Cardiac muscle cell (in vitro differentiated cells and primary cell): ENCODE results near the gene LRMDA. TPM values are rescaled to one million over a fixed set of nuclear protein-coding genes. Genes with fewer than 3 reads are reported as not detected.

Experiments
- DNase-seq, 2 donors: peaks; one replicate each; pipeline versions ENCODE4 v3.0.0 to v3.0.0-alpha.2; 2010 to 2017; ENCODE audit warnings: low read depth in 1 of 2, low spot score in 1 of 2
- H3K27ac ChIP-seq: fragments of 200-600 bp; sonication (generic); 2 replicates; pipeline ENCODE4 v1.5.1; 2016
- H3K27me3 ChIP-seq: fragments of 200-600 bp; sonication (generic); 2 replicates; pipeline ENCODE4 v1.6.0; 2016; ENCODE audit warnings: control low read depth
- H3K36me3 ChIP-seq: fragments of 200-600 bp; sonication (generic); 2 replicates; pipeline ENCODE4 v1.5.1; 2016; ENCODE audit warnings: control low read depth
- H3K4me1 ChIP-seq: fragments of 200-600 bp; sonication (generic); 2 replicates; pipeline ENCODE4 v1.8.1; 2017; ENCODE audit warnings: low read depth, mild to moderate bottlenecking, mixed run types
- H3K4me3 ChIP-seq: fragments of 200-600 bp; sonication (generic); 2 replicates; pipeline ENCODE4 v1.5.1; 2016; ENCODE audit warnings: mild to moderate bottlenecking
- H3K9me3 ChIP-seq: fragments of 200-600 bp; sonication (generic); 2 replicates; pipeline ENCODE4 v1.5.1; 2017; ENCODE audit warnings: low read depth, mild to moderate bottlenecking, control low read depth
- CTCF ChIP-seq: IDR thresholded peaks from 2 replicates; pipeline ENCODE4 v1.5.1; 2012; ENCODE audit warnings: low read depth, mild to moderate bottlenecking, low read length
- polyA plus RNA-seq: library from polyadenylated mRNA; unstranded; fragments of >200 nt; fragmentation: Nextera tagmentation; extraction: Ambion mirVana; gene quantifications from 2 replicates; pipeline ENCODE4 v1.2.1, GENCODE V29; 2016
- total RNA-seq: library from RNA; depleted of rRNA; stranded (reverse); fragments of >200 nt; gene quantifications from 2 replicates; pipeline ENCODE4 v1.2.3, GENCODE V29; 2016

The LRMDA gene
- total and polyA plus RNA-seq, 2 experiments from 2014 or later: 6.2 to 11.7 TPM

- no peak overlapping the region for H3K27ac ChIP-seq
These were observed 437.1 kb downstream of the LRMDA start for GRCh38 chr10:75868574-75868973.

GRCh38 chr10:75870039-75870645 is 438.7 kb downstream of the LRMDA start:
- Histone ChIP-seq H3K36me3 (no peaks in the 10 kb centered on the region), H3K9me3 (no peaks in the 10 kb centered on the region), H3K27ac (no peak overlapping the region), H3K27me3 (no peaks in the 10 kb centered on the region), H3K4me1 (peaks cover 8% of the 10 kb centered on the region), H3K4me3 (no peak overlapping the region)
- no peak for TF ChIP-seq CTCF
- no peak for DNase-seq

More at GRCh38 chr10:75868574-75868973, 437.1 kb downstream of the LRMDA start:
- Histone ChIP-seq H3K36me3 (no peaks in the 10 kb centered on the region), H3K4me3 (no peak overlapping the region), H3K4me1 (peaks cover 8% of the 10 kb centered on the region), H3K9me3 (no peaks in the 10 kb centered on the region), H3K27me3 (no peaks in the 10 kb centered on the region)
- no peak for TF ChIP-seq CTCF
- DNase-seq: no peak

GRCh38 chr10:75875740-75876139 is 444.3 kb downstream of the LRMDA start:
- no peak for TF ChIP-seq CTCF
- no peaks in the 10 kb centered on the region for H3K9me3 ChIP-seq
- no peaks in the 10 kb centered on the region for H3K4me1 ChIP-seq
- H3K27ac ChIP-seq: no peak overlapping the region
- H3K4me3 ChIP-seq: no peak overlapping the region
- no peak for DNase-seq
- H3K27me3 ChIP-seq: no peaks in the 10 kb centered on the region
- H3K36me3 ChIP-seq: no peaks in the 10 kb centered on the region

- Histone ChIP-seq H3K4me1 (no peaks in the 10 kb centered on the region), H3K27me3 (no peaks in the 10 kb centered on the region), H3K4me3 (no peak overlapping the region), H3K9me3 (no peaks in the 10 kb centered on the region), H3K27ac (no peak overlapping the region), H3K36me3 (no peaks in the 10 kb centered on the region)
- no peak for TF ChIP-seq CTCF
- DNase-seq: peak in 1 of 2 donors; percentile 19
These were observed 445.3 kb downstream of the LRMDA start for GRCh38 chr10:75876710-75877109.

- no peaks in the 10 kb centered on the region for H3K36me3 ChIP-seq
- no peaks in the 10 kb centered on the region for H3K4me1 ChIP-seq
- no peak for TF ChIP-seq CTCF
- H3K27ac ChIP-seq: no peak overlapping the region
- H3K4me3 ChIP-seq: no peak overlapping the region
- DNase-seq: no peak
- no peaks in the 10 kb centered on the region for H3K27me3 ChIP-seq
- no peaks in the 10 kb centered on the region for H3K9me3 ChIP-seq
These were observed 446.5 kb downstream of the LRMDA start for GRCh38 chr10:75877877-75878276.

- H3K4me3 ChIP-seq: no peak overlapping the region
- H3K9me3 ChIP-seq: no peaks in the 10 kb centered on the region
- H3K27ac ChIP-seq: no peak overlapping the region
- TF ChIP-seq CTCF: no peak
- H3K4me1 ChIP-seq: no peaks in the 10 kb centered on the region
- no peaks in the 10 kb centered on the region for H3K27me3 ChIP-seq
- H3K36me3 ChIP-seq: no peaks in the 10 kb centered on the region
- DNase-seq: no peak
These were observed 447.2 kb downstream of the LRMDA start for GRCh38 chr10:75878586-75878985.
